ENCODE data around the gene PYCARD.

DNA sequence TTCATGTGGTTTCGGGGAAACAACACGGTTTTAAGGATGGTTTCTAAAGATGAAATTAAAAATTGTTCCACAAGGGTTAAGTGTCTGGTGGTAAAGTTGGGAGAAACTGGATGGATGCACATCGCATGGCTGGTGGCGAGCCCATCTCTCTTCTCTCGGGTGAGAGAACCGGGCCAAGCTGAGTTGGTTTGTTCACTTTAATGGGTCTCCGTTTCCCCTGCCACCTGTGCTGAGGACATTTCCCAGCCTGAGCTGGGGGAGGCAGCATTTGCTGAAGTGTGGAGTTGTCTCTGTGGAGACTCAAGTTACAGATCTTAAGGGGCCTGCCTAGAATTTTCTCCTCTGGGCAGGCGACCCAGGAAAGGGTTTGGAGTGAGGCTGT, 14.8 kb downstream of the PYCARD start:
- TF ChIP-seq CTCF (IDR thresholded peaks at IDR 0.05; ENCODE audit: extremely low read depth in 1 of 2, insufficient read depth in 1 of 2, low read depth in 1 of 2, low read length in 2 of 2) = no peak
- TF ChIP-seq MYC (IDR thresholded peaks at IDR 0.05; ENCODE audit: low read depth, low read length) = no peak
